ENCODE data around the gene BRWD1.

- TF ChIP-seq POLR2AphosphoS5 (IDR thresholded peaks at IDR 0.05) (peak in 1 of 3 donors; percentile 58), POLR2A (IDR thresholded peaks at IDR 0.05) (no peak)
Observed at GRCh38 chr21:39184050-39184980, 129.1 kb downstream of the BRWD1 start.
